ENCODE data around the gene TPD52L1. TPM values are rescaled to one million over a fixed set of nuclear protein-coding genes. Genes with fewer than 3 reads are reported as not detected.

TPD52L1 gene
- total and polyA plus RNA-seq, 2 experiments from 2014 or later, result 22.8 to 24.0 TPM

GRCh38 chr6:125107896-125108295 lies 45.7 kb upstream of the TPD52L1 start:
- H3K9me3 Mint-ChIP-seq, result peaks cover 34% of the 10 kb centered on the region
- H3K4me1 Mint-ChIP-seq, result peaks cover 18% of the 10 kb centered on the region

More at GRCh38 chr6:125107896-125108295, 45.7 kb upstream of the TPD52L1 start:
- Mint-ChIP-seq H3K36me3 (ENCODE audit: low read depth) (peaks cover 22% of the 10 kb centered on the region), H3K4me3 (no peak overlapping the region), H3K27ac (no peak overlapping the region), H3K27me3 (ENCODE audit: insufficient read depth, low read depth, poor library complexity) (no peaks in the 10 kb centered on the region)
- no peak overlapping the region for H3K4me2 ChIP-seq
- no peaks in the 10 kb centered on the region for H3K79me2 ChIP-seq (replicated peaks; ENCODE audit: insufficient read depth)
- no peak overlapping the region for H3K27ac ChIP-seq (ENCODE audit: low read depth)
- TF ChIP-seq CREB1 (CRISPR knock-in tag; IDR thresholded peaks at IDR 0.05; ENCODE audit: low read depth) (no peak), REST (IDR thresholded peaks at IDR 0.05; ENCODE audit: unreplicated experiment) (no peak), STAT1 (IDR thresholded peaks at IDR 0.05; ENCODE audit: unreplicated experiment) (no peak), JUNB (IDR thresholded peaks at IDR 0.05; ENCODE audit: unreplicated experiment) (no peak), ETS1 (IDR thresholded peaks at IDR 0.05) (no peak), POLR2AphosphoS5 (IDR thresholded peaks at IDR 0.05; ENCODE audit: low read depth) (no peak), ZNF114 (CRISPR knock-in tag; IDR thresholded peaks at IDR 0.05) (no peak), EZH2 (IDR thresholded peaks at IDR 0.05; ENCODE audit: low read depth, unreplicated experiment) (no peak), CTCF (conservative IDR thresholded peaks at IDR 0.05; ENCODE audit: low read depth in 2 of 2) (no peak), NANOG (IDR thresholded peaks at IDR 0.05; ENCODE audit: borderline replicate concordance) (no peak)
- no peaks in the 10 kb centered on the region for H3F3A ChIP-seq (replicated peaks; ENCODE audit: low read depth)
- no peaks in the 10 kb centered on the region; the same call in 1 of the 2 replicates for H3K36me3 ChIP-seq (ENCODE audit: insufficient read depth)
- no peaks in the 10 kb centered on the region for H3K27me3 ChIP-seq (ENCODE audit: insufficient read depth)
- no peaks in the 10 kb centered on the region for H3K9me2 ChIP-seq (ENCODE audit: insufficient read depth)
- H2AFZ ChIP-seq, result no peak overlapping the region
- DNase-seq (ENCODE audit: low spot score) (no peak), ATAC-seq (no peak)
- H4K20me1 ChIP-seq (replicated peaks; ENCODE audit: insufficient read depth), result no peaks in the 10 kb centered on the region
- no peak overlapping the region for H3K4me3 ChIP-seq
- 0 out of 2 replicates have a peak, but pooled peaks cover 4% of the 10 kb centered on the region for H3K4me1 ChIP-seq (ENCODE audit: insufficient read depth)

All from GM23338 (cell line).